Loucy (cell line): ENCODE data around the gene AARS2.
"Not testable (repeated sequence)": the region's sequence is repeated elsewhere in the genome, so short reads cannot be mapped to it uniquely, and the experiment has no call there.

Source experiments
- CTCF ChIP-seq: fragments of 200-600 bp; sonication (generic); conservative IDR thresholded peaks from 2 replicates; pipeline ENCODE4 v1.5.1; 2014; ENCODE audit warnings: mild to moderate bottlenecking, antibody characterized with exemption, low read length
- EZH2phosphoT487 ChIP-seq: fragments of 200-600 bp; IDR thresholded peaks from 2 replicates; pipeline ENCODE4 v1.6.1; 2018; ENCODE audit warnings: antibody characterized with exemption, mild to moderate bottlenecking, moderate library complexity, borderline replicate concordance

GRCh38 chr6:44314657-44315056 is 1.5 kb upstream of the AARS2 start:
- not testable (repeated sequence) for TF ChIP-seq CTCF, EZH2phosphoT487
